Right renal pelvis (tissue), 4 donors: ENCODE results near the gene EIF4EBP2. TPM values are rescaled to one million over a fixed set of nuclear protein-coding genes. Genes with fewer than 3 reads are reported as not detected.

Source experiments
- DNase-seq, 4 donors: peaks; one replicate each; pipeline ENCODE4 v3.0.0-alpha.2; 2013; ENCODE audit warnings: low read depth in 4 of 4, low spot score in 3 of 4, missing footprints in 1 of 4
- polyA plus RNA-seq, 4 donors: library from polyadenylated mRNA; unstranded; fragments of 120-200 nt; gene quantifications; one replicate each; pipeline ENCODE4 v1.2.1, GENCODE V29; 2013; ENCODE audit not compliant: insufficient read length in 4 of 4

Gene EIF4EBP2
- polyA plus RNA-seq, 4 donors, result 78.3 to 92.5 (median 86.8) TPM

GRCh38 chr10:70458329-70459060 is 54.5 kb downstream of the EIF4EBP2 start:
- peak in 1 of 4 donors; percentile 40 for DNase-seq

GRCh38 chr10:70459061-70459773 is 55.3 kb downstream of the EIF4EBP2 start:
- no peak for DNase-seq

DNA sequence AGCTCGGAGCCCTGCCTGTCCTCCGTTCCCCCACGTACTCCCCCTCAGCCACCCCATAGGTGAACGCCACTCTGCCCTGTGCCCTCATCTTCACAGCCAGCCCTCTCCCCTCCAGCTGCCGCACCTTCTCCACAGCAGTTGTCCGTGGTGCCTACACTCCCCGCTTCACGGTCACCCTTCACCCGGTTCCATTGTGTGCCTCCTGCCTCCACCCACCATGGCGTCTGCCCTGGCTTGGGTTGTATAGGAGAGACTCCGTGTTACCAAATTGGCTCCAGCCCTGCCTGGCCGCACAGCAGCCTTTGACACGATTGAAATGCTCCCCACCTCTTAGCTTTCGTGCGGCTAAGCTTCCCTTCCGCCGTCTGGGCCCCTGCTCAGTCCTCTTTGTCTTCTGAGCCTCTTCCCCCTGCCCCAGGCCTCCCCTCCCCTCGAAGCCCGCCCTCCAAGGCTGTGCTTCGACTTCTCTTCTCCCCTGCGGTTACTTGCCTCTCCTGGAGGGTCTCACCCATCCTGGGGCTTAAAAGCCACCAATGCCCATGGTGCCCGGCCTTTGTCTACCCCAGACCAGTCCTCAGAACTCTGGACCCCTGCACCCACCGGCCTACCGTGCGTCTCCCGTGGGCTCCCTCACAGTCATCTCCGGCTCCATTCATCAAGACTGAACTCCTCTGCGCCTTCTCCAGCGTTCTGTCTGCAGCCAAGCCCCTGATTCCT is 56.0 kb downstream of the EIF4EBP2 start:
- DNase-seq, result no peak

GRCh38 chr10:70461397-70462348 is 57.7 kb downstream of the EIF4EBP2 start:
- no peak for DNase-seq

DNA sequence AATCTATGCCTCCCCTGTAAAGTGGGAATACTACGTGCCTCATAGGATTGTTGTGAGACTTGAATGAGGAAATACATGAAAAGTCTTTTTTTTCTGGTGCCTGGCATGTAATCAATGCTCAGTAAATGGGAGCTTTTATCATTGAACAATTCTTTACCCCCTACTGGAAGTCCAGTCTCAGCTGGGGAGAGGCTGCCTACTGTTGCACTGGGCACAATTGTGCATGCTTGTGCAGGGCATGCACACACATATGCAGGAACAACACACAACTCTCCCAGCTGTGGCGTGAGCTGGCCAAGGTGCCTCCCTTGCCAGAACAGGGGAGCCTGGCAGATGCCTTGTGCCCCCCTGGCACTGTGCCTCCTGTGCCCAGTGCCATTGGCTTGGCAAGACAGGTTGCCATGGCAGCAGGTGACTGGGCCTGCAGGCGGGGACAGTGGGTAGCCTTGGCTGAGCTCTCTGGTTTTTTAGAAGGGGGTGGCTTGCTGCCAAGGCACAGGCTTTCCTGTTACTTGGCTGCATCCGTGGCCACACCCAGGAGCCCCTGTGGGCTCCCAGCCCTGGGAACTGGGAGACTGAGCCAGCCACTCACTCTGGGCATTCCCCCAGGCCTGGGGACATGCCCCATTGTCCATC is 58.5 kb downstream of the EIF4EBP2 start:
- DNase-seq, result no peak

DNA sequence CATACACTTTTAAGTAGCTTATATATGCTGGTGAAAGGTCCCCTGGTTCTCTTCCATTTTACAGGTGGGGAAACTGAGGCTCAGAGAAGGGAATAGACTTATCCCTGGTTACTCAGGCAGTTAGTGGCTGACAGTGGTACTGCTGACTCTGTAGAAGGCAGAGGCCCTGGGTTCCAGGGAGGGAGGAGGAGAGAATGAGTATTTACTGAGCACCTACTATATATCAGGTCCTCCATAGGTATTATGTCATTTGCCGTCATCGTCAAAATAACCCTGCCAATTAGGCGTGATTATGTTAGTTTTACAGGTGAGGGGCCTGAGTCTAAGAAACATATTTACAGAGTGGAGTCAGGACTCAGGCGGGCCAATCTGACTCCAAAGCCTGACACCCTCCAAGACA is 61.3 kb downstream of the EIF4EBP2 start:
- DNase-seq, result no peak

DNA sequence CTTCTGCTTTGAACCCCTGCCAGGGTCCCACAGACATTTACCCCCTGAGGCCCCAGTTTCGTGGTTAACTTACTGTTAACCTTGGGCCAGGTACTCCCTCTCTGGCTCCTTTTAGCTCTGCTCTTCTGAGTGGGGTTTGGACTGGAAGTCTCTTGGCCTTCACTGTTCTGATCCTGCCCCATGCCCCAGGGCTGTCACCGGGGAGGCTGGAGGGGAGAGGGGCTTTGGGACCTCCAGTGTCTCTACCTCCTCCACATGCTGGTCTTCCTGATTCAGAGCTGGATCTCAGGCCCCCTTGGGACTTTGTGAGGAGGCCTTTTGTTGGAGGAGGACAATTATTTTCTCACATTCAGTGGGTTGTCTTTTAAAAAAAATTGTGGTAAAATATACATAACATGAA is 61.9 kb downstream of the EIF4EBP2 start:
- no peak for DNase-seq

DNA sequence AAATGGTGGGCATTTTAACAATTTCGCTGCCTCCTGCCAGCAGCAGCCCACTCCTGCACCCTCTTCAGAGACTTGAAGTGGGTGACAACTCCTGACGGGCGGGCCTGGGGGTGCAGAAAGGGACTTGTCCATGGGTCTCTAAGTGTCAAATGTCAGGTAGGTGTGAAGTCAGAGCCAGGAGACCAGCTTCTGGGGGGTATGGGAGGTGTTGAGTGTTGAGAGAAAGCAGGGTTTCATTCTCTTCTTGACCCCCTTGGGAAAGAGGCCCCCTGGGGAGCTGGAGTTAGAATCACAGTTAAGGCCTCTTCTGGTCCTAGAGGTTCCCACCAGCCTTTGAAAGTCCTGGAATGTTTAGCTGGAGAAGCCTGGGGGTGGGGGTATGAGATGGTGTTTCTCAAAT is 63.0 kb downstream of the EIF4EBP2 start:
- no peak for DNase-seq

GRCh38 chr10:70472799-70473454 is 69.0 kb downstream of the EIF4EBP2 start:
- DNase-seq, result no peak

DNA sequence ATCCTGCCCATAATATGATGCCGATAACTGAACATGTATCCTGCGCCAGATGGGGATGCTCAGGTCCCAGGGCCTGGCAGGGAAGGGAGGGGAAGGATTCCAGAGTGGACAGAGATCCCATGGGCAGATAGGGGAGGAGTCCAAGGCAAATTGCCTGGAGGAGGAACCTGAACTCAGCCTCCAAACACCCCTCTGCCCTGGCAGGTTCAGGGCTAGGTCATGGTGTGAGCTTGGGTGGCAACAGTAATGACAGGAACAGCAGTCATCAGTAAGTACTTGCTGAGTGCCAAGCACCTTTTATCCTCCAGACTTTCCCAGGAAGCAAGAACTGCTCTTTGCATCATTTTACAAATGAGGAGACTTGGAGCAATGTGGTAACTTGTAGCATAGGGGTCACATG is 70.8 kb downstream of the EIF4EBP2 start:
- DNase-seq, result no peak

- no peak for DNase-seq
Observed at GRCh38 chr10:70475661-70476060, 71.7 kb downstream of the EIF4EBP2 start.

DNA sequence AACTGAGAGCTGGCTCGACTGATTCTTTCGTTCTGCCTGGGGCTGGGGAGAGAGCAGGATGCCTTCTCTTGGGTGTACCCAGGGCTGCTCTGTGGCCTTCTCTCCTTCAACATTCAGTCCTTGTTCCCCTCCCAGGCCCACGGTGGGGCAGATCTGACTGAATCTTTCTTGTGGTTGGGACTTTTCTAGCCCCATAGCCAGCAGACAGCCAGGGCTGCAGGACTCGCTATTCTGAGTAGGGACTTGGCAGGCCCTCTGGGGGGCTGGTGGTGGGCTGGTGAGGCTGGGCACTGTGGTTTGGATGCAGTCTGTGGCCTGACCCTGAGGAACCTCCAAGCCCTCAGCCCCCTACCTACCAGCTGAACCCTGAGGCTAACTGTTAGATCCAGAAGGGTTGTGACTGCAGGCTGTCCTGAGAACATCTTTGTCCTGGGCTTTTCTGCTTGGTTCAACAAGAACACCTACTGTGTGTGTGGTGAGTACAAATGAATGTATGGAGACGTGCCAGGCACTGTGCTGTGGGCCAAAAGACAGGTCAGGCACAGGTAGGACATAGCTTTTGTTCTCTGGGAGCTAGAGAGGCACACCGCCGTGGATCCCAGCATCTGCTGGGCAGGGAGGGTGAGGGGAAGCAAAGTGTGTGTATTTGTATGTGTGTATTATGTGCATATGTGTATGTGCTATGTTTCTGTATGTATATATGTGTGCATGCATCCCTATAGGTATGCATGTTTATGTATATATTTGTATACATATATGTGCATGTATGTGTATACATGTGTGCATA is 72.5 kb downstream of the EIF4EBP2 start:
- no peak for DNase-seq

DNA sequence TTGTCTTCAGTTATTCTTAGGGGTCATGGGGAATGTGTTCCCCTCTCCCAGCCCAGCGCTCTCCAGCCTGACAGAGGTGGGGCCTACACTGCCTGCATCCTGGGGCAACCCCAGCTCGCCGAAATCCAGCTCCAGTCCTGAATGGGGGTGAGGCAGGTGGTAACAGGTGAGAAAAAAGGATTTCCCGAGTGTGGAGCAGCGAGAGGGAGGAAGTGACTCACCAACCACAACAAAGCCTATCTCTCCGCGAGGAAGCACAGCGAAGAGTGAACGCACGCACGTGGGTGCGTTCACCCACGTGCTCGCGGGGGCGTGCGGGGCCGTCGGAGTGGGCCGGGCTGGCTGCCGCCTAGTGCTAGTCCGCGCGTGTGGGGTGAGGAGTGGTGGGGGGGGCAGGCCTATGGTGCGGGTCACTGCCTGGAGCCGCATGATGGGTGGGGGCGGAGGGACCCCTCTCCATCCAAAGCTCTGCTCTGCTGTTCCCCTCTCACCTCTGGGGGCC is 73.8 kb downstream of the EIF4EBP2 start:
- no peak for DNase-seq

Other genes starting within 250 kb of the EIF4EBP2 start
- 100 to 1,000 TPM; 108 to 133 (median 124) TPM for gene SAR1A, start 233.6 kb upstream of the EIF4EBP2 start, polyA plus RNA-seq
- gene PPA1, start 170.7 kb upstream of the EIF4EBP2 start, polyA plus RNA-seq, result 100 to 1,000 TPM in 3 of 4 donors, 10 to 100 TPM in 1; 90.4 to 108 (median 102) TPM
- under 1 TPM; 0.10 to 0.20 (median 0.14) TPM for gene NPFFR1, start 120.1 kb upstream of the EIF4EBP2 start, polyA plus RNA-seq
- 10 to 100 TPM in 3 of 4 donors, 1 to 10 TPM in 1; 9.6 to 11.5 (median 11.1) TPM for gene LRRC20, start 21.5 kb upstream of the EIF4EBP2 start, polyA plus RNA-seq
- under 1 TPM; 0.15 to 0.22 (median 0.17) TPM for gene NODAL, start 37.5 kb downstream of the EIF4EBP2 start, polyA plus RNA-seq
- gene PALD1, start 74.6 kb downstream of the EIF4EBP2 start, polyA plus RNA-seq, result 10 to 100 TPM in 3 of 4 donors, 1 to 10 TPM in 1; 9.8 to 12.1 (median 11.3) TPM
- gene PRF1, start 198.6 kb downstream of the EIF4EBP2 start, polyA plus RNA-seq, result 1 to 10 TPM in 1 of 4 donors, under 1 TPM in 3; 0.40 to 1.0 (median 0.63) TPM